Prostate gland (tissue), 2 donors: ENCODE data around the gene ACTMAP. TPM values are rescaled to one million over a fixed set of nuclear protein-coding genes. Genes with fewer than 3 reads are reported as not detected.

ENCODE experiments used
- DNase-seq: peaks from one replicate; pipeline ENCODE4 v3.0.0-alpha.2; 2019; ENCODE audit warnings: low spot score
- H3K27ac ChIP-seq, 2 donors: fragments of 200-600 bp; sonication (generic); 2 replicates each; pipeline ENCODE4 v1.5.1; 2017 to 2019
- H3K27me3 ChIP-seq: fragments of 200-600 bp; sonication (generic); replicated peaks from 2 replicates; pipeline ENCODE4 v1.5.1; 2019; ENCODE audit not compliant: insufficient read depth
- H3K36me3 ChIP-seq, 2 donors: fragments of 200-600 bp; sonication (generic); 1 replicate in 1 of 2; 2 replicates in 1 of 2; pipeline versions ENCODE4 v1.5.1 to v1.8.1; 2017 to 2019
- H3K4me1 ChIP-seq: fragments of 200-600 bp; sonication (generic); replicated peaks from 2 replicates; pipeline ENCODE4 v1.5.1; 2019
- H3K4me3 ChIP-seq, 2 donors: fragments of 200-600 bp; sonication (generic); 2 replicates each; pipeline ENCODE4 v1.5.1; 2017 to 2019
- H3K9me3 ChIP-seq: fragments of 200-600 bp; sonication (generic); 2 replicates; pipeline ENCODE4 v1.5.1; 2017
- CTCF ChIP-seq, 4 experiments: fragments of 200-600 bp in 2 of 4; fragments of 450-650 bp in 2 of 4; sonication (generic) in 2 of 4; IDR thresholded peaks; 1 replicate in 3 of 4; 2 replicates in 1 of 4; pipeline ENCODE4 v1.5.1; 2016 to 2019; ENCODE audit warnings: antibody characterized with exemption in 4 of 4, mild to moderate bottlenecking in 2 of 4, moderate library complexity in 2 of 4
- POLR2A ChIP-seq: fragments of 450-650 bp; IDR thresholded peaks from one replicate; pipeline ENCODE4 v1.6.1; 2016; ENCODE audit warnings: antibody characterized with exemption, mild to moderate bottlenecking
- POLR2AphosphoS5 ChIP-seq: sonication (generic); formaldehyde crosslinking; IDR thresholded peaks from one replicate; pipeline ENCODE4 v1.6.1; 2017; ENCODE audit warnings: antibody characterized with exemption
- WGBS: methylation state at CpG from one replicate; pipeline ENCODE4 v1.1.5; 2018; 5-methylcytosine and 5-hydroxymethylcytosine counted together
- intact Hi-C: fragments of 100-400 bp; cut with DNase I; formaldehyde crosslinking; loops from one replicate; pipeline ENCODE4 v1.14.2; 2022
- total RNA-seq, 2 donors: library from RNA; depleted of rRNA; stranded (reverse); fragments of >200 nt; gene quantifications; one replicate each; pipeline ENCODE4 v1.1.0, GENCODE V29; 2016

The ACTMAP gene
- total RNA-seq, 2 donors from 2014 or later, result 4.4 to 25.2 TPM

DNA sequence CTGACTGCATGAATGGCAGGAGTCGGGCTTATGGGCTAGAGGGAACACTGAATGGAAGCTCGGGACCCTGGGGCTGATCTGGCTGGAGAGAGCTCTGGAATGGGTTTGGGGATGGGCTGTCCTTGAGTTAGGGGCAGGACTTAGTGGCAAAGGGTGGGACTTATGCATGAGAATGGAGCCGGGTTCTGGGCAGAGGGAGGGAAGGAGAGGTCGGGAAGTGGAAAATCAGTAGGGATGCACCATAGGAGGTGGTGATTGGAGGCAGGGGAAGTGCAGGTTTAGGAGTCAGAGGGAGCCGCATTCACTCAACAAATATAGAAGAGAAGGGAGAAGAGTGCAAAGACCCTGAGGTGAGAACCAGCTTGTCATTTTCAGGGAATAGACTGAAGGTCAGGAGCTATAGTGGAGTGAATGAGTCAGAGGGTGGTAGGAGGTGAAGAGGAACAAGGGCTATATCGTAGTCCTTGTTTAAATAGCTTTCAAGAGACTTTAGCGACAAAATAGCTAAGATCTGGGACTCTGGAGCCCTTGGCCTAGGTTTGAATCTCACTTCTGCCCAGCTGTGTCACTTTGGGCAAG lies 28.5 kb upstream of the ACTMAP start:
- no peaks in the 10 kb centered on the region for H3K27me3 ChIP-seq
- 10% methylated on average over 7 of the region's 7 CpGs for WGBS
- intact Hi-C loops, result no loop called here

DNA sequence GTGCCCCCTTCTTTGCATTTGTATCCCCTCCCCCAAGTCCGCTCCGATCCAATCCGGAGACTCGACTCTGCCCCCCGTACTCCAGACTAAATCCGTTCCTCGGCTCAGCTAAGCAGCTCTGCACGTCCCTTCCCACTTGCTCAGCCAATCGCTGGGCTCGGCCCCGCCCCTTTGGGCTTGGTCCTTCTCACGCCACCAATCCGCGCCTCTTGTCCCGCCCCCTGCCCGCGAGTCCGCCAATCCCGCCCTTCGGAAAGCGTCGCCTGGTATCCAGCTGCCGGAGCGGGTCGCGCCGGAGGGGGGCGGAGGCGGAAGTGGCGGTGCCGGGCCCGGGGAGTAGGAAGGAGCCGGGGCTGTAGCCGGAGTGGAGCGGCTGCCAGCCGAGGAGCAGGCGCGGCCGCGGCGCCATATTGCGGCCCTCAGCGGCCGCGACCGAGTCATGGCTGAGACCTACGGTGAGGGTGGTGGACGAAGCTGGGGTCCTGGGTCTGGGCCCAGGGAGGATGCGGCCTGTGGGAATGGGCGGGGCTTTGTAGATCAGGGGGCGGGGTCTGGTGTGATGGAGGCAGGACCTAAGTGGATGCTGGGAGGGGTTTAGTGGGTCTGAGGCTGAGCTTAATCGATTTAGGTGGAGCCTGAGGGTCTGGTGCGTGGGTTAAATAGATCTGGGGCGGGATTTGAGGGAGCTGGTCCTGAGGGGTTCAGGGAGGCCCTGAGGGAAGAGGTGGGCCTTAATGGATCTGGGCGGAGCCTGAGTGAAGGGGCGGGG lies 27.8 kb upstream of the ACTMAP start, which contains the start of gene RAB4B:
Gene RAB4B, plus strand, starts transcription at position 311 of the 769 bp plus-strand sequence. Its CDS starts 129 bp downstream, at position 440.
- intact Hi-C loops, result no loop called here
- peak; percentile 100 for DNase-seq
- H3K27me3 ChIP-seq, result no peaks in the 10 kb centered on the region
- H3K4me1 ChIP-seq, result no peaks in the 10 kb centered on the region
- no peaks in the 10 kb centered on the region for H3K36me3 ChIP-seq
- H3K27ac ChIP-seq, result peak within 1 kb of the TSS; percentile 96 to 98
- TF ChIP-seq POLR2AphosphoS5 (peak; percentile 89), CTCF (IDR thresholded peaks at IDR 0.05) (peak in 3 of 4 experiments; percentile 11 to 59 (median 36)), POLR2A (peak; percentile 86)
- H3K9me3 ChIP-seq, result no peaks in the 10 kb centered on the region
- peak within 1 kb of the TSS; percentile 74 to 79 for H3K4me3 ChIP-seq
- under 1% methylated on average over 55 of the region's 56 CpGs for WGBS

More for the DNA sequence above, 28.5 kb upstream of the ACTMAP start:
- TF ChIP-seq POLR2AphosphoS5 (no peak), CTCF (IDR thresholded peaks at IDR 0.05) (no peak)
- Histone ChIP-seq H3K27ac (peak overlapping the region; percentile 96 to 98), H3K9me3 (no peaks in the 10 kb centered on the region), H3K4me1 (no peaks in the 10 kb centered on the region), H3K4me3 (peak overlapping the region; percentile 74 to 79), H3K36me3 (no peaks in the 10 kb centered on the region)
- DNase-seq, result no peak

DNA sequence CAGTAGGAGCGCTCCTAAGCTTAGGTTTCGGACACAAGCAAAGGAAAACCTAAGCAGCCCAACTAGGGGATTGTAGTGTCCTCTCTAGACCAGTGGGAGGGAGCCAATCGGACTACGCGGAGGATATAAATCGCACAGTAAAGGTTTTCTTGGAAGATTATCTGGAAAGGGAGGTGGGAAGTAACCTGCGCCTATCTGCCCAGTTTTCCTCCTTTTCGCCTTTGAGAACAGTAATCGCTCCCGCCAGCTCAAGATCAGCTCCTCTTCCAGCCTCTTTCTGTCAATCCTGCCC lies 27.3 kb upstream of the ACTMAP start:
- WGBS, result 1% methylated on average over 10 of the region's 10 CpGs
- intact Hi-C loops, result no loop called here
- TF ChIP-seq CTCF (IDR thresholded peaks at IDR 0.05) (no peak), POLR2A (no peak), POLR2AphosphoS5 (no peak)
- Histone ChIP-seq H3K36me3 (no peaks in the 10 kb centered on the region), H3K9me3 (no peaks in the 10 kb centered on the region), H3K4me3 (peak overlapping the region; percentile 74 to 79), H3K4me1 (no peaks in the 10 kb centered on the region), H3K27ac (peak overlapping the region; percentile 96 to 98), H3K27me3 (no peaks in the 10 kb centered on the region)
- DNase-seq, result no peak

- 8% methylated on average over 13 of the region's 13 CpGs for whole genome bisulfite sequencing
Observed at GRCh38 chr19:40776932-40777644, 26.8 kb upstream of the ACTMAP start.

More at GRCh38 chr19:40776932-40777644, 26.8 kb upstream of the ACTMAP start:
- Histone ChIP-seq H3K9me3 (no peaks in the 10 kb centered on the region), H3K4me3 (peak overlapping the region; percentile 74 to 79), H3K27me3 (no peaks in the 10 kb centered on the region), H3K4me1 (no peaks in the 10 kb centered on the region), H3K27ac (peak overlapping the region; percentile 96 to 98), H3K36me3 (no peaks in the 10 kb centered on the region)
- DNase-seq, result peak; percentile 90
- intact Hi-C loops, result no loop called here
- peak; percentile 34 for TF ChIP-seq POLR2AphosphoS5
- no peak for TF ChIP-seq CTCF (IDR thresholded peaks at IDR 0.05)
